GM21381 (cell line): ENCODE results near the gene BRF1.

Experiments
- ATAC-seq: cut with Tn5 transposase; IDR thresholded peaks from one replicate; pipeline ENCODE4 v1.9.1; 2021; ENCODE audit warnings: mild to moderate bottlenecking, moderate library complexity; ENCODE audit not compliant: unreplicated experiment

BRF1 gene

DNA sequence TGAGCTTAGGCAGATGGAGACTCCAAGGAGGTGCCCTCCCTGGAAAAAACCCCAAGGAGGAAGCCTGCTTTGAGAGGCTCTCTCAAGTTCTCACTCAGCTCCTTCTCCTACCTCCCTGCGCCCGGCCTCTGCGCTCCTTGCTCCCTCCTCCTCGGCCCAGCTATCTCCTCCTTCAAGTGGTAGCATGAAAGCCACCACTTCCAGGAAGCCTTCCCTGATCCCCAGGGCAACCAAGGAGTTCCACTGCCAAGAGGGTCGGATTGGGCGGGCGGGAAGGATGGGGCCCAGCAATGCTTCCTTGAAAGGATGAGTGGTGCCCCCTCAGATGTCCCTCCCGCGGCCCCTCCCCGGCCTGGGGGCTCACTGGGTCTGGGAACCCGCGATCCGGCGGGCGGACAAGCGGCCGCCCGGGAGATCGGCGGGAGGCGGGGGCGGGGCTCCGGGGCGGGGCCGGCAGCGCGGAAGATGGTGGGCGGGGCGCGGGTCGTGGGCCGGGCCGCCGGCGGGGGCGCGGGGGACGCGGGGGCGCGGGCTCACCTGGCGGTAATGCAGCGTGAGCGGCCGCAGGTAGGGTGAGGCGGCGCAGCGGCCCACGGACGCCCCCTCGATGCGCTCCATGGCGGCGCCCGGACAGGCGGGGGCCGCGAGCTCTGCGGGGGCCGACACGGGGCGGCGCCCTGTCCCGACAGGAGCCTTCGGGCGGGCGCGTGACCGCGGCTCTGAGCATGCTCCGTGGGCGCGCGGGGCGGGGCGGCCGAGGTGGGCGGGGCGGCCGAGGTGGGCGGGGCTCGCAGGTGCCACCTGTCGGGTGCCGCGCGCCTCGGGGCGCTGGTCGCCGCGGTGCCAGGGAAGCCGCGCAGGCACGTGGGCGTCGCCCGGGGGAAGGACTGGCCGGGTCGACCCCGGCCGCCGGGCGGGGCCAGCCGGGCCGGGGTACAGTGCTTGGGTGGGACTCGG is 119.9 kb downstream of the BRF1 start, which contains the start of gene NUDT14:
NUDT14 (minus strand) TSS at position 721 of the 957 bp plus-strand sequence; CDS start at position 618, 103 bp downstream.
- peak; percentile 76 for ATAC-seq

DNA sequence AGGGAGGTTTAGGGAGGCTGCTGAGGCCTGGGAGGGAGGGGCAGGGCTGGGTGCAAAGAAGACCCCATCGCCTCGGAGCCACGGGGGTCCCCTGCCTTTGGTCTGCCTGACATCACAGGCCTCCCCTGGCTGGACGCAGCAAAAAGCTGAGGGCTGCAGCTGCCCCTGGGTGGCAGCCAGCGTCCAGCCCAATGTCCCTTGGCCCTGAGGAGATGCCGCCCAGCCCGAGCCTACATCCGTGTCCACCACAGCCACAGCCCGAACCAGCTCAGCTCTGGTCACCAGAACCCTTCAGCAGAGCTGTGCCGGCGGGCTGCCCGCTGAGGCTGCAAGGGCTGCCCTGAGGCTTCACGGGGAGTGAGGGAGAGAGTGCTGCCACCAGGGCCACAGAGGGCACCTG is 121.6 kb downstream of the BRF1 start:
- ATAC-seq = no peak

DNA sequence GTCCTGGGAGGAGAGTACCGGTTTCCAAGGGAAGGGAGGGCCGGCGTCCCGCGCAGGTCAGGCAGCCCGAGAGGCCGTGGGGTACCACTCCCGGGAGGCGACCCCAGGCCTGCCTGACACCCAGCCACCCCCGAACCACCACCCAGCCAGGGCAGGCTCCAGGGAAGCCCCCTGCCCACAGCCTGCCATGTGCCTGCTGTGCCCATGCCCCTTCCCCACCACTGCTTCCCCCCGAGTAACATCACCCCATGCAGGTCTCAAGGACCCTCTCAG is 122.0 kb downstream of the BRF1 start:
- no peak for ATAC-seq

DNA sequence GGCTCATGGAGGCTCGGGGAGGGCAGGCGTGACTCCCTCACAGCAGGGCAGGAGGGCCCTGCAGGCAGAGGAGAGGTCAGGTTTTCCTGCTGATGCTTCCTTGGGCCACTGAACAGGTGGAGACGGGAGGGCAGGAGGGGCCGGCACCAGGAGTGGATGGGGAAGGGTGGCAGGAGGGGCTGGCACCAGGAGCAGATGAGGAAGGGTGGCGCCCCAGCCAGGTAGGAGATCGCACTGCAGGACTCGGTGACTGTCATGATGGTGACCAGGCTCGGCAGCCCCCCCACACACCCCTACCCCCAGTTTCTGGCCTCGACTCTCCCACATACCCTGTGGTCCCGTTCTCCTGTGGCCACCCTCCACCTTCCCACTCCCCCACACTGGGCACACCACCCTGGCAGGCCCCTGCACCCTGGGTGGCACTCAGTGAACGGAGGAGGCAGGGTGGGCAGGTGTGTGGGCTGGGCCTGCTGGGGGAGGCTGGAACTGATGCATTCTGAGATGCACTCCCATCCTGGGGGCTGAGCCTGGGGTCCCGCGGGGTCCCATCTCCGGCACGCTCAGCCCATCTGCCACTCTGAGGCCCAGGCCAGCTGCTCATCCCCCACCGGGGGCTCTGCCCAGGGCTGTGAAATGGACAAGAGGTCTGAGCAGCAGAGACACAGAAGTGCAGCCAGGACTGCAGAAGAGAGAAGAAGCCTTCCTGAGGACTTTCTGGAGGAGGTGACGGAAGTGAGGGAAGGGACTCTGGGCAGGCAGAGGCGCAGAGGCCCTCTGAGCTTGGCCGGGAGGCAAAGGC is 122.5 kb downstream of the BRF1 start:
- ATAC-seq = no peak

DNA sequence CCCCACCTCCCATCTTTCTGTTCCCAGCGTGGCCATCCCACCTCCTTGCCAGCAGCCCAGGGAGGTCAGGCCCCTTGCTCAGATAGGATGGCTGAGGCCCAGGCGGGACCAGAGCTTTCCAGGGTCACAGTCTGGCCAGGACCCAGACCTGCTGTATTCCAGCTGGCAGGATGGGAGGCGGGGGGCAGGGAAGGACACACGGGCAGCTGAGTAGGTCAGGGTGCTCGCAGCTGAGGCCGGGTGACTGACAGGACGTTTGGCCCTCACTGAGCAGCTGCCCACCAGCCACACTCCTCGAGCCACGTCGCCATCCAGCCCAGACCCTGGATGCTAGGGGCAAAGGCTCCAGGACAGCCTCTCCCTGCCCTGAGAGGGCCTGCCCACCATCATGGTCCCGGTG is 123.7 kb downstream of the BRF1 start:
- no peak for ATAC-seq

DNA sequence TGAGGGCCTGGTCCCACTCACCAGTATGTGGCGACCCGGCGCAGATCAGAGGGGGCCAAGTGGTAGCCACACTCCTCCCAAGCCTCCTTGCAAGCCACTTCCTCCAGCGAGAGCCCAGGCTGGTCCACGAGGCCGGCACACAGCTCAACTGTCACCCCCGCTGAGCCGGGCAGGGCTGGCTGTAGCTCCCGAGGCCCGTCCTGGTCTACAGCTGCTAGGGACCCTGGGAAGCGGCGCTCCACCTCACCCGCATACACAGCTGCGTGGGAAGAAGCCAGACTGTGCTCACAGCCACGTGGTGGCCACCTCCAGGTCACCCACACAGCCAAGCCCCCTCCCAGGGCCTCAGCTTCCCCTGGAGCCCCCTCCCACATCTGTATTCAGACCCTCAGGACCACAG is 124.3 kb downstream of the BRF1 start:
- no peak for ATAC-seq

DNA sequence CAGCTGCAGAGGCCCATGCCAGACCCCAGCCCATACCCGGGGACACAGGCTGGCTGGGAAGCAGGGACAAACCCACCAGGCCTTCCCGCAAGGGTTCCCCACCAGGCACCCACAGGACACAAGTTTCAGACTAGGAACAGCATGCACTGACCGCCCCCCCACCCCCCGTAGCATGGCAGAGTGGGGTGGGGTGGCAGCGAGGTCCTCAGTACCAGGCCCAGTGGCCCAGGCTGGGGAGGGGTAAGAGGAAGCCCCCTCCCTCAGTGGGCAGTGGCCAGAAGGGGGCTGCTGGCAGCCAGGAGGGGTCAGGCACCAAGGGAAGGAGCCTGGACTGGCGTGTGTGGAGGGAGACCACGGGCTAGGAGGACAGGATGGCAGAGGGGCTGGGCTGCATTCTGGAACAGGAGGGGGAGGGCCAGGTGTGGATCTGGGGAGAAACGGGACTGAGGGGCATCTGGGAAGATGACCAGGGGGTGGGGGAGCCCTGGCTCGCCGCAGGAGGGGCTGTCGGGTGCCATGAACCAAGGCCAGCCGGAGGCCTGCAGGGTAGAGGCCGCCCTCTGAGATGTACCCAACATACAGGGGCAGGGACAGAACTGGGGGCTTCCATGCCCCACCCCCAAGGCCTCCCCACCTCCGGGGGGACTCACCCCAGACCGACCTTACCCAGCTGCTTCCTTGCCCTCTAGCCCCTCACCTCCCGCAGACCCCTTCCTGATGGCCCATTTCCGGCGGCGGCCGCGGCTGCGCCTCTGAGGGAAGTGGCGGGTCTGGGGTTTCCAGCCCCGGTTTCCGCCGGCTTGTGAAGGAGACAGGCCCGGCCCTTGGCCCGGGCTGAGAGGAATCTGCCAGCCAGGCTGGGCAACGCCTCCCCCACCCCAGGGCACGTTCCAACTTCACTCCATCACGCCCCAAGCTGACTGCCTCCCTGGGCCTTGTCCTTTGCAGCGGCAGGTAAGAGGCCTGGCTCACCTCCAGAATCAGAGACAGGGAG is 126.6 kb downstream of the BRF1 start:
- ATAC-seq = no peak

DNA sequence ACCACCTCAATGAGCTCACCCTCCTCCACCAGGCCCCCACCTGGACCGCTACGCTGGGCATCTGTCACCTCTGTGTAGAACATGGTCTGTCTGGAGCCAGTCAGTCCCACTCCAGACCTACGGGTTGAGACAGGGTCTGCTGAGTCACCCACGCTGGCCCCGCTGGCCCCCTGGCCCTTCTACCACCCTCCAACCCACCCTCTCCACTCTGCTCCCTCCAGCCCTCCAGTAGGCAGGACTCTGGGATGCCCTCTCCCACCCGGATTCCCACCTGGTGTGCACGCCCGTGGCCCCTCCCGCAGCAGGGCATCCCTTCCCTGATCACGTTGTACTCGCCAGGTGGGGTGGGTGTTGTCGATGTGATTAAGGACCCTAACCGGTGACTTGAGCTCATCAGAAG is 127.7 kb downstream of the BRF1 start:
- no peak for ATAC-seq

DNA sequence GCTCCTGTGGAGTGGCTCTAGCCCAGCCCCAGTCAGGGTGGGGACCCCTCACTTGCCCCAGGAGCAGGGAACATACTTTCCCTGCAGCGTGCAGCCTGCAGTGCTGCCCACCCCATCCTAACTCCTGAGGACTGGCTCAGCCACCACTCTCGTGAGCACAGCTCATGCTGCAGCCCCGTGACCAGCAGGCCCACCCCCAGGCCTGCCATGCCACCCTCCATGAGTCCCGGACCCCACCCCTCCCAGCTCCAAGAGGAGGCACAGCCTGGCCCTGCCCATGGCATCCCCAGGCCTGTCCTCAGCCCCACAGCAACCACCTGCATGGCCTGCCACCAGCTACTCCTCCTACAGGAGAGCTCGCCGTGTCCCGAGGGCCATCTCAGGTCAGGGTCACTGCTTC is 128.3 kb downstream of the BRF1 start:
- no peak for ATAC-seq

DNA sequence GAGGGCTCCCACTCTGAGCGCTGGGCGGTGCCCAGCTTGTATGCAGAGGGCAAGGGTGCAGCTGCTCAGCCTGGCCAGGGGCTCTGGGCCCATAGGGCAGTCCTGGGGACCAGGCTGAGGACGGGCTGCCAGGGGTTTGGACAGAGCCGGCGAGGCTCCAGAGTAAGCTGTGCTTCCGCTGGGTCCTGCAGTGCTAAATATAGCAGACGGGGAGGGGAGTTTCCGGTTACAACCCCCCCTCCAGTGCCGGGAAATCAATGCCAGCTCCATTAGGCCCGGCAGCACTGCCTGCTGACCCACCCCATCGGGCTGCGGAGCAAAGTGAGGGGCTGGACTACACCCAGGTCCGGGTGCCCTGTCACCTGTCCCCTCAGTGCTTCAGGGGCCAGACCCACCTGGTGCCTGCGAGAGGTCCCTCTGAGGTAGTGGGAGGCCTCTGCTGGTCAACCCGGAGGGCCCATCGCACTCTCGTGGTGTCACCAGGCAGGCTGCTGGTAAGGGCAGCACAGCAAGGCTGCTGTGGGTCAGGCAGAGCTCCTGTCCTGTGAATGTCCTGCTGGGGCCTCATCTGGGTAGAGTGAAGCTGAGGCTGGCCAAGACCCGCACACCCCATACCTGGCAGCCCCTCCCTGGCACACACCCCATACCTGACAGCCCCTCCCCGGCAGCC is 129.7 kb downstream of the BRF1 start:
- ATAC-seq = no peak

DNA sequence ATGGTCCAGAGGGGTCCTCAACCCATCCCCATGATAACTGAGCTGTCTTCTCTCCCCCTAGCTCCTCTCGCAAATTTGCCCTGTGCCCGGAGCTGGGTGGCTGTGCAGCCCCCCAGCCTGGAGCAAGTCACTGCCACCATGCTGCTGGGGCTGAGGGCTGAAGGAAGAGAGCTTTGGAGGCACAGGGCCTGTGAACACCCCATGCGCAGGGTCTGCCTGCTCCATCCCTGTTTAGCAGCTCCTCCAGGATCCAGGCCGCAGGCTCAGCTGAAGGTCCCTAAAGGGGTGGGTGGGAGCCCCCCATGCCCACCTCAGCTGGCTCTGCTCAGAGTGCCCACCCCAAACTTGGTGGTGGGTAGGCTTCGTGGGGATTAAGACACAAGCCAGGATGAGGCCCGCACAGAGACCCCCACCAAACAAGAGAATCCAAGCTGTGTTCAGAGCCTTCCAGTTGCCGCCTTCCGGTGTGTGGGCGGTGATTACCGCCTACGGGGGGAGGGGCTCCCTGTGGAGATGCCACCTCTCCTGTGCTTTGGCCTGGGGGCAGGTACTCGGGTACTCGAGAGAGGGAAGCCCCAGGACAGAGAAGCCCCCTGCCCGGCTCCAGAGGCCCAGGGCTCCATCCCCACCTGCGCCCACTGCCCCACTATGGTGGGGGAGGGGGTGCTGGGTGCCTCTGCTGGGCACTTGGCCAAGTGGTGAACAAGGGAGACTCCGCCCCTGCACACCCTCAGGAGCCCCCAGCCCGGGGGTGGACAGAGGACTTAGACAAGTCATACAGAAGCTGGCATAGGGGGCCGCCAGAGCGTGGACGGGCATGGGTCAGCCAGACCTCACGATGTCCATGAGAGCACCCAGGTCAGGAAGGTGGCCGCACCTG is 130.8 kb downstream of the BRF1 start:
- ATAC-seq = no peak

DNA sequence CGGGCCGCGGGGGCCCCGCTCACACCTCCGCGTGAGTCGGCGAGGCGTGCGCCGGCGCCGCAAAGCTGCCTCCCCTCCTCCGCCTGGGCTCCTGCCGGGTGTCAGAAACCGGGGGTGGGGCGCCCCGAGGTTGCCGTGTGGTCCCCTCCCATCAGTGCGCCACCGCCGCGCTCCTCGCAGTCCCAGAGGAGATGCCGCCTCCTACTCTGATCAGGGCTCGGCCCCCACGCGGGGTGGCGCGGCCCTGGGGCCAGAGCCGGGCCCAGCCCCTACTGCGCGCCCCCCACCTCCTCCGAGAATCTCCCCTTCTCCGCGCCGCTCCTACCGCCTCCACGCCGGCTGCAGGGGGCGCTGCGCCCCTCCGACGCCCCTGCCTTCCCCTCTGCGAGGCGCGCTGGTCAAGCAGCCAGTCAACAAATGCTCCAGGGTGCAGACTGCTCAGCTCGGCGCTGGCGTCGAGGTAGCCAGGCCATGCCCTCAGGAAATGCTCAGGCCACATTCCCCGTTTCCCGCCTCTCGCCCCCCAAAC is 131.8 kb downstream of the BRF1 start:
- ATAC-seq = no peak

DNA sequence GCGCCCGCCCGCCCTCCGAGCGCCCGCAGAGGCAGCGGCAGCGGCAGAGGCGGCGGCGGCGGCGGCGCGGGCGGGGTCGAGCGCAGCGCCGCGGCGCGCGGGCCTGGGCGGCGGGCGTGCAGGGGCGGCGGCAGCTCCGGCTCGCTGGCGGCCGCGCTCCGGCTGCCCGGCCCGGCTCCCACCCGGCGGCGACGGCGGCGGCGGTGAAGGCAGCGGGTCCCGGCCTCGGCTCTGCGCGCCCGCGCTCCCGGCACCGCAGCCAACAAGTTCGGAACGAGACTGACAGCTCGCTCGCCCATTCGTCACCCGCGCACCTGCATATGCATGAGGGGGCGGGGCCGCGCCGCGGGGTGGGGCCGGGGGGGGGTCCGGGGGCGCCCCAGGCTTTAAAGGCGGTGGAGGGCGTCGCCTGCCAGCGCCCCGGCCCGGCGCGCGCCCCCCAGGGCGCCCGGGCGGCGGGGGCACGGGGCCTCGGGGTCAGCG is 132.3 kb downstream of the BRF1 start, which contains the start of gene JAG2:
JAG2 (minus strand) TSS at position 281 of the 483 bp plus-strand sequence. CDS start 356 bp downstream, outside the sequence.
- ATAC-seq = no peak

DNA sequence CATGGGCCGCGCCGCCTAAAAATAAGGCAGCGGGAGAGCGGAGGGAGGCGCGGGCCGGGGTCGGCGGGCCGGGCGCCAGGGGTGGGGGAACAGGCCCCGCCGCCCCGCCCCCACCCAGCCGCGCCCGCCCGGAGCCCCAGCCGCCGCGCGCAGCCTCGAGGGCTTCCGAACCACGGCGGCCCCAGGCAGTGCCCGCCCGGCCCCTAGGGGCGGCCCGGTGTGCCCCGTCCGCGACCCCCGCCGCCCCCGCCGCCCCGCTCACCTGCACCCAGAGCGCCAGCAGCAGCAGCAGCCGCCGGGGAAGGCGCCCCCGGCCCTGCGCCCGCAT is 132.7 kb downstream of the BRF1 start:
- ATAC-seq = no peak

DNA sequence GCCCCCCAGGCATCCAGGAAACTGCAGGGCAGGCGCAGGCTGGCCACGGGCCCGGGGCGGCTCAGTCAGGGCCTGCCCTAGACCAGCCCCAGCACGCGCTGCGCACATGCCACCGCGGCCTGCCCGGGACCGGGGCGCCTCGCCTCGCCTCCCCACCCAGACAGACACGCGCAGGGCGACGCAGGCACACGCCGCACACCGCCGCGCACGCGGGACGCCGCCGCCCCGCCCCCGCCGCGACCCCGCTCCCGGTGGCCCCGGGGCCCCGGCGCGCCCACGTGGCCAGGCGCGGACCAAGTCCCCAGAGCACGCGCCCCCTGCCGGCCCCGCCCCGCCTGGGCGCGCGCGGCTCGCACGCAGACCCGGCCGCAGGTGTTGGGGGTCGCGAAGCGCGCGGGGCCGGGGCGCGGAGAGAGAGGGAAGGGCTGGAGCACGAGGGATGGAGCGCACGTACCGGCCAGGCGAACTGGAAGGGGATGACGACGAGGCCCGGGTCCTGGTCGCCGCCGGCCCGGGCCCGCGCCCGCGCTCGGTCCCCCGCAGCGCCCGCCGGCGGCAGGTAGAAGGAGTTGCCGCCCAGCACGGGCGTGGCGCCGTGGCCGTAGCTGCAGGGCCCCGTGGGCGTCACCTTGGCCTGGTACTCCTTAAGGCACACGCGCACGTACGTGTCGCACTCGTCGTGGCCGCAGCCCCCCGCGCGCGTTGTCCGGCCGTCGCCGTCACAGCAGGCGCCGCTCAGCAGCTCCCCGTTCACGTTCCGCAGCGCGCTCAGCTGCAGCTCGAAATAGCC is 133.3 kb downstream of the BRF1 start:
- no peak for ATAC-seq

DNA sequence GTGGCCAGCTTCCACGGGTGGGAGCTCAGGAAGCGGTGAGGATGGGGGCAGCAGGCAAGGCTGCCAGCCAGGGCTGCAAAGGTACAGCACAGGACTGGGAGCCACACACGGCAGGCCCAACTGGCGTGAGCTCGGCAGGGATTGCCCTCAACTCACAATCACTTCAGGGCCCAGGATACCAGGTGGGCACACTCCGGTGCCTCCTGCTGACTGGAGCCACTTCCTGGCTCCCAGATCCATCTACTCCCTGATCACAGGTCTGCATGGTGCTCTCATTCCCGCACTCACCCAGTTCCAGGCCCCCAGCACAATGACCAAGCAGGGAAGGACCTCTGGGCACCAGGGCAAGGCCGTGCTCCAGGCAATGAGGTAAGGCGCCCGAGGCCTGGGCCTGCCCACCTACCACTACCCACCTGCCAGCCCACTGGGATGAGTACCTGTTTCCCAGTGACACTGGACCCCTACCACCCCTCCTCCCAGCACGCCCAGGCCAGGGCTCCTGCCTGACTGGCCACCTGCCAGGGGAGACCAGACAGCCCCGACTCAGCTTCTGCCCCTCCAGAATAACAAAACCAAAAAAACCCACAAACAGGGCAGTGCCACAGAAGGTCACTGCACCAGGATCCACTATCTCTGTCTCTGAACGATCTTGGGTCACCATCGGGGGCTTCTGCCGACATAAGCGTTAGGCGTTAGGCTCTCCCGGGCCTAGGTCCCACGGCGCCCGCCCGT is 134.1 kb downstream of the BRF1 start:
- no peak for ATAC-seq

DNA sequence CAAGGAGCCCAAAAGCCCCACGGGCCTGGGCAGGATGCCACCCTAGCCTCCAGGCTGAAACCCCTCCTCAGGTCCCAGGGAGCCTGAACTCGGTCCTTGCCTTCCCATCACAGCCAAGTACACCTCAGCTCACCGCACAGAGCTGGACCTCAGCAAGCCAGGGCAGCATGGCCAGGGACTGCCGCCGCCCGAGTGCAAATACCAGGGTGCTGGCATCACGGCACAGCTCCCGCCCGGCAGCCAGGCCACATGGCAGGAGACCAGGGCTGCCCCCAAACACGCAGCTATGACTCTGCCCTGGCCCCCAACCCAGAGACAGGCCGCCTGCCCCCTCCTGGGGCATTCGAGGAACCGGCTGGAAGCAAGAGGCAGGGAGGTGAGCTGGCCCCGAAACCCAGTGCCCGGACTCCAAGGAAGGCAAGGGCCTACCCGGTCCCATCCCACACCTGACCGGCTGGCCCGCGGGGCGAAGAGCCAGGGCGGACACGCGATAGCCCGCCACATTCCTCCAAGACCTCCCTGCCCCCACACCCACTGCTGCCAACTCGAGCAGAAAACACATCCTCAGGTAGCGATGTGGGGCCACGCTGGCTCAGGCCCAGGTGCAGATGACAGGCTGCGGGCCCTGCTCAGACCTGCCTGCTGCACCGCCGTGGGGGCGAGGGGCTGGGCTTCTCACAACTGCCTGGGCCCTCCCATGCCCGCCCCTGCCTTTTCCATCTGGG is 134.9 kb downstream of the BRF1 start:
- ATAC-seq = no peak
